ENCODE results near the gene PDCD1.
A peak's percentile ranks its signal among the peaks of the same experiment; 100 is the strongest.
"Not testable (repeated sequence)": the region's sequence is repeated elsewhere in the genome, so short reads cannot be mapped to it uniquely, and the experiment has no call there.

Gene PDCD1

GRCh38 chr2:241876528-241877196 lies 18.0 kb upstream of the PDCD1 start:
- H3K4me1 Mint-ChIP-seq, result peaks cover 16% of the 10 kb centered on the region
- no peak for ATAC-seq (ENCODE audit: low read depth)

GRCh38 chr2:241875754-241876527 lies 17.2 kb upstream of the PDCD1 start:
- not testable (repeated sequence) for H3K27ac Mint-ChIP-seq; H3K27me3 Mint-ChIP-seq; DNase-seq (ENCODE audit: low spot score in 2 of 2); H3K9me3 Mint-ChIP-seq; H3K4me3 Mint-ChIP-seq; H3K36me3 Mint-ChIP-seq; ATAC-seq (ENCODE audit: low read depth); H3K4me1 Mint-ChIP-seq

More at GRCh38 chr2:241876528-241877196, 18.0 kb upstream of the PDCD1 start:
- Mint-ChIP-seq H3K9me3 (no peaks in the 10 kb centered on the region), H3K36me3 (peaks cover 2% of the 10 kb centered on the region), H3K27me3 (peaks cover 2% of the 10 kb centered on the region), H3K27ac (no peak overlapping the region), H3K4me3 (no peak overlapping the region)
- no peak for DNase-seq (ENCODE audit: low spot score in 2 of 2)

- H3K4me1 Mint-ChIP-seq, result peaks cover 5% of the 10 kb centered on the region
- no peak for ATAC-seq (ENCODE audit: low read depth)
- H3K36me3 Mint-ChIP-seq, result peaks cover 2% of the 10 kb centered on the region
- no peak overlapping the region for H3K27ac Mint-ChIP-seq
- DNase-seq (ENCODE audit: low spot score in 2 of 2), result no peak
- no peak overlapping the region for H3K4me3 Mint-ChIP-seq
- no peaks in the 10 kb centered on the region for H3K9me3 Mint-ChIP-seq
- H3K27me3 Mint-ChIP-seq, result peaks cover 2% of the 10 kb centered on the region
Measured at GRCh38 chr2:241874277-241874925, 15.7 kb upstream of the PDCD1 start.

- no peak for DNase-seq (ENCODE audit: low spot score in 2 of 2)
- Mint-ChIP-seq H3K27me3 (peaks cover 2% of the 10 kb centered on the region), H3K9me3 (no peaks in the 10 kb centered on the region), H3K27ac (no peak overlapping the region), H3K4me1 (peaks cover 5% of the 10 kb centered on the region), H3K4me3 (no peak overlapping the region), H3K36me3 (peaks cover 2% of the 10 kb centered on the region)
- no peak for ATAC-seq (ENCODE audit: low read depth)
Measured at GRCh38 chr2:241873803-241874110, 15.1 kb upstream of the PDCD1 start.

- no peaks in the 10 kb centered on the region for H3K9me3 Mint-ChIP-seq
- H3K27me3 Mint-ChIP-seq, result peaks cover 2% of the 10 kb centered on the region
- H3K4me1 Mint-ChIP-seq, result peaks cover 8% of the 10 kb centered on the region
- no peak overlapping the region for H3K4me3 Mint-ChIP-seq
- H3K27ac Mint-ChIP-seq, result no peak overlapping the region
- H3K36me3 Mint-ChIP-seq, result peaks cover 2% of the 10 kb centered on the region
- DNase-seq (ENCODE audit: low spot score in 2 of 2) (no peak), ATAC-seq (ENCODE audit: low read depth) (no peak)
Measured at GRCh38 chr2:241873081-241873802, 14.5 kb upstream of the PDCD1 start.

GRCh38 chr2:241872313-241872642 lies 13.6 kb upstream of the PDCD1 start:
- Mint-ChIP-seq H3K27me3 (peaks cover 2% of the 10 kb centered on the region), H3K9me3 (no peaks in the 10 kb centered on the region), H3K4me1 (peaks cover 8% of the 10 kb centered on the region), H3K36me3 (peaks cover 2% of the 10 kb centered on the region), H3K4me3 (no peak overlapping the region), H3K27ac (no peak overlapping the region)
- DNase-seq (ENCODE audit: low spot score in 2 of 2) (no peak), ATAC-seq (ENCODE audit: low read depth) (no peak)

GRCh38 chr2:241871538-241872312 lies 13.0 kb upstream of the PDCD1 start:
- Mint-ChIP-seq H3K4me1 (peaks cover 8% of the 10 kb centered on the region), H3K9me3 (no peaks in the 10 kb centered on the region), H3K4me3 (no peak overlapping the region), H3K36me3 (peaks cover 2% of the 10 kb centered on the region), H3K27ac (peak overlapping the region; percentile 20), H3K27me3 (peaks cover 2% of the 10 kb centered on the region)
- DNase-seq (ENCODE audit: low spot score in 2 of 2), result no peak
- ATAC-seq (ENCODE audit: low read depth), result no peak

GRCh38 chr2:241870611-241871537 lies 12.2 kb upstream of the PDCD1 start:
- H3K4me3 Mint-ChIP-seq, result no peak overlapping the region
- peaks cover 3% of the 10 kb centered on the region for H3K27me3 Mint-ChIP-seq
- peak; percentile 40 for ATAC-seq (ENCODE audit: low read depth)
- H3K36me3 Mint-ChIP-seq, result peaks cover 2% of the 10 kb centered on the region
- peak overlapping the region; percentile 20 for H3K27ac Mint-ChIP-seq
- no peak for DNase-seq (ENCODE audit: low spot score in 2 of 2)
- peaks cover 9% of the 10 kb centered on the region for H3K4me1 Mint-ChIP-seq
- no peaks in the 10 kb centered on the region for H3K9me3 Mint-ChIP-seq

GRCh38 chr2:241870081-241870541 lies 11.4 kb upstream of the PDCD1 start:
- ATAC-seq (ENCODE audit: low read depth), result no peak
- H3K27ac Mint-ChIP-seq, result no peak overlapping the region
- peaks cover 11% of the 10 kb centered on the region for H3K27me3 Mint-ChIP-seq
- DNase-seq (ENCODE audit: low spot score in 2 of 2), result no peak
- H3K36me3 Mint-ChIP-seq, result peaks cover 3% of the 10 kb centered on the region
- no peak overlapping the region for H3K4me3 Mint-ChIP-seq
- no peaks in the 10 kb centered on the region for H3K9me3 Mint-ChIP-seq
- H3K4me1 Mint-ChIP-seq, result peaks cover 12% of the 10 kb centered on the region

GRCh38 chr2:241869087-241869961 lies 10.6 kb upstream of the PDCD1 start, which contains the start of gene RTP5:
RTP5 (plus strand) TSS chr2:241869729; CDS start chr2:241869757, 28 bp downstream.
- no peak for DNase-seq (ENCODE audit: low spot score in 2 of 2)
- H3K9me3 Mint-ChIP-seq, result no peaks in the 10 kb centered on the region
- ATAC-seq (ENCODE audit: low read depth), result no peak
- peaks cover 19% of the 10 kb centered on the region for H3K27me3 Mint-ChIP-seq
- H3K27ac Mint-ChIP-seq, result no peak within 1 kb of the TSS
- peaks cover 19% of the 10 kb centered on the region for H3K4me1 Mint-ChIP-seq
- H3K36me3 Mint-ChIP-seq, result peaks cover 4% of the 10 kb centered on the region
- H3K4me3 Mint-ChIP-seq, result no peak within 1 kb of the TSS

- H3K9me3 Mint-ChIP-seq, result no peaks in the 10 kb centered on the region
- peaks cover 7% of the 10 kb centered on the region for H3K36me3 Mint-ChIP-seq
- no peak for ATAC-seq (ENCODE audit: low read depth)
- peaks cover 23% of the 10 kb centered on the region for H3K4me1 Mint-ChIP-seq
- H3K4me3 Mint-ChIP-seq, result no peak overlapping the region
- no peak overlapping the region for H3K27ac Mint-ChIP-seq
- peaks cover 22% of the 10 kb centered on the region for H3K27me3 Mint-ChIP-seq
- no peak for DNase-seq (ENCODE audit: low spot score in 2 of 2)
Measured at GRCh38 chr2:241868661-241869081, 10.0 kb upstream of the PDCD1 start.

Data from memory B cell (primary cell).